Mesothelial cell of epicardium (in vitro differentiated cells): ENCODE data around the gene USH1C. TPM values are rescaled to one million over a fixed set of nuclear protein-coding genes. Genes with fewer than 3 reads are reported as not detected.

Experiments
- DNase-seq, 2 experiments: peaks; one replicate each; pipeline ENCODE4 v3.0.0; 2021; ENCODE audit warnings: low spot score in 2 of 2; ENCODE audit not compliant: unreplicated experiment in 2 of 2
- H3K27ac Mint-ChIP-seq: 2 replicates; pipeline ENCODE4 v1.8.0; 2021; ENCODE audit warnings: mixed read lengths
- H3K27me3 Mint-ChIP-seq: 2 replicates; pipeline ENCODE4 v1.8.0; 2021; ENCODE audit warnings: low read depth, mixed read lengths
- H3K36me3 Mint-ChIP-seq: 2 replicates; pipeline ENCODE4 v1.8.0; 2021; ENCODE audit warnings: mixed read lengths
- H3K4me1 Mint-ChIP-seq: 2 replicates; pipeline ENCODE4 v1.8.0; 2021; ENCODE audit warnings: mixed read lengths
- H3K4me3 Mint-ChIP-seq: 2 replicates; pipeline ENCODE4 v1.8.0; 2021; ENCODE audit warnings: mild to moderate bottlenecking, moderate library complexity, mixed read lengths
- H3K9me3 Mint-ChIP-seq: 2 replicates; pipeline ENCODE4 v1.8.0; 2021; ENCODE audit warnings: mixed read lengths
- CTCF ChIP-seq: fragments of 200-600 bp; sonication (generic); IDR thresholded peaks from one replicate; pipeline ENCODE4 v1.5.0; 2021; ENCODE audit warnings: antibody characterized with exemption; ENCODE audit not compliant: unreplicated experiment
- total RNA-seq: library from RNA; stranded (reverse); gene quantifications from 3 replicates; pipeline ENCODE4 v1.2.1, GENCODE V29; 2021

Gene USH1C
- total RNA-seq, 1 donor from 2014 or later: 0.54 TPM

DNA sequence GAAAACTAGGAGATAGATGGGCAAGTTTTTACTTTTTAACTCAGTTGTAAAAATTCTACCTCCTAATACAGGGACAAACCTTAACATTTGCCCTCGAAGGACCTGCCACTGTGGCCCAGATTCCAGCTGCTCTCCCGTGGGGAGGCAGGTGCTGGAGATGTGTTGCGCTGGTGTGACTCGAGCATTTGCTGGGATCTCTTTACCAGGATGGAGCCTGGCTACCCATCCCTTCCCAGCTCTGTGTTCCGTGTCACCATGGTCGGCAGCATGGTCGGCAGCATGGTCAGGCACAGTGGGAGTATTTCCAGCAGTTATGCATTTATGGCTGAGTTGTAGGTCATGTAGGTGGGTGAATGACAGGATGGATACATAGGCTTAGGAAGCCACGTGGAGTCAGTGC, 44.0 kb upstream of the USH1C start:
- Mint-ChIP-seq H3K4me1 (no peaks in the 10 kb centered on the region), H3K4me3 (no peak overlapping the region), H3K27ac (no peak overlapping the region), H3K27me3 (peaks cover 37% of the 10 kb centered on the region), H3K9me3 (no peaks in the 10 kb centered on the region), H3K36me3 (no peaks in the 10 kb centered on the region)
- DNase-seq: peak in 1 of 2 experiments; percentile 19
- TF ChIP-seq CTCF: no peak

GRCh38 chr11:17585911-17586695, 41.9 kb upstream of the USH1C start:
- H3K4me1 Mint-ChIP-seq: no peaks in the 10 kb centered on the region
- H3K36me3 Mint-ChIP-seq: no peaks in the 10 kb centered on the region
- TF ChIP-seq CTCF: no peak
- peaks cover 6% of the 10 kb centered on the region for H3K9me3 Mint-ChIP-seq
- peaks cover 42% of the 10 kb centered on the region for H3K27me3 Mint-ChIP-seq
- no peak overlapping the region for H3K27ac Mint-ChIP-seq
- H3K4me3 Mint-ChIP-seq: no peak overlapping the region
- peak in 1 of 2 experiments; percentile 29 for DNase-seq

- Mint-ChIP-seq H3K4me3 (no peak overlapping the region), H3K36me3 (no peaks in the 10 kb centered on the region), H3K4me1 (no peaks in the 10 kb centered on the region), H3K27ac (no peak overlapping the region), H3K27me3 (peaks cover 57% of the 10 kb centered on the region), H3K9me3 (peaks cover 6% of the 10 kb centered on the region)
- no peak for TF ChIP-seq CTCF
- no peak for DNase-seq
These were observed 37.5 kb upstream of the USH1C start for GRCh38 chr11:17581732-17582053.

DNA sequence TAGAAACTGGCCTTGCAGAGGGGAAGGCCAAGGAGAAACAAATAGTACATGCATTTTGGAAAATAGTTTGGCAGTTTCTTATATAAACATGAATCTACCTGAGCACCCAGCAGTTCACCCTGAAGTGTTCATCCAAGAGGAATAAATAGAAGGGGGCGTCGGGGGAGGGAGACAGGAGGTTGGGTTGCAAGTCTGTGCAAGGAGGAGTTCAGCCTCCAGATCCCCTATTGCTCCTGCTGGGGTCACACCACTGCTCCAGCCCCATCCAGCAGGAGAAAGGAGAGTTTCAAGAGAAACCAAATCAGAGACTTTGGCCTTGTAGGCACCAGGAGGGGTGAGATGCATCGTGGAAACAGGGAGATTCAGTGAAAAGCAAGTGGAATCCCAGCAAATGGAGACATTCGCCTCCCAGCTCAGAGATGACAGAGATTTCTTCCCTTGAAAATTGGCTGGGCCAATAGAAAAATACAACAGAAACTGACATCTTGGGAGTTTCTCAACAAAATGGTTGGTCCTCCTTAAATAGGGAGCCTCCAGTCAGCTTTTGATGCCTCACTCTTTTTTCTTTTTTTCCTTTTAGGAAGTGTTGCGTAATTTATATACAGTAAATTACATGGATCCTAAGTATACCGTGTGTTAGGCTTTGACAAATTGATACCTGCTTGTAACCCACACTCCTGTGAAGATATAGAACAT, 37.0 kb upstream of the USH1C start:
- TF ChIP-seq CTCF: no peak
- H3K4me1 Mint-ChIP-seq: no peaks in the 10 kb centered on the region
- DNase-seq: peak in 1 of 2 experiments; percentile 22
- H3K27me3 Mint-ChIP-seq: peaks cover 53% of the 10 kb centered on the region
- H3K4me3 Mint-ChIP-seq: no peak overlapping the region
- no peaks in the 10 kb centered on the region for H3K36me3 Mint-ChIP-seq
- no peak overlapping the region for H3K27ac Mint-ChIP-seq
- peaks cover 6% of the 10 kb centered on the region for H3K9me3 Mint-ChIP-seq

DNA sequence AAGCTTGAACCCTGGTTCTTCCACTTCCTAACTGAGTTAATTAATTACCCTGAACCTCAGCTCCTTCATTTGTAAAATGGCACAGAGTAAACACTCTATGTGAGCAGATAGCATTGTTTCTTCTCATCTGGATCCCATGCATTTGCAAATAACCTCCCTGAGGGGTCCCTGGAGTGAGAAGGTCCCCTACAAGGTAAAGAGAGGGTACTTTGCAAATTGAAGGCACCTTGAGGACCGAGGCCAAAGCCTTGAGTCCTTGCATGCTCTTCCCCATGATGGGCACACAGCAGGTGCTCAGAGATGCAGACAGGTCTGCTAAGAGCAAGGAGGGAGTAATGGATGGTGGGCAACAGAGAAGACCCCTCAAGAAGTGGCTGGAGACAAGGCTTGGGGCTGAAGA, 36.1 kb upstream of the USH1C start:
- Mint-ChIP-seq H3K9me3 (peaks cover 6% of the 10 kb centered on the region), H3K36me3 (no peaks in the 10 kb centered on the region), H3K27me3 (peaks cover 44% of the 10 kb centered on the region), H3K4me3 (no peak overlapping the region), H3K4me1 (no peaks in the 10 kb centered on the region), H3K27ac (no peak overlapping the region)
- TF ChIP-seq CTCF: no peak
- DNase-seq: peak in 1 of 2 experiments; percentile 13
